Daoy (cell line): ENCODE measurements around the gene RTL1. TPM values are rescaled to one million over a fixed set of nuclear protein-coding genes. Genes with fewer than 3 reads are reported as not detected.

ENCODE experiments used
- DNase-seq: peaks from one replicate; pipeline ENCODE4 v3.0.0-alpha.2; 2015; ENCODE audit warnings: low read depth
- total RNA-seq: library from RNA; depleted of rRNA; stranded (reverse); fragments of >200 nt; shearing (Covaris generic); gene quantifications from 2 replicates; pipeline ENCODE4 v1.2.3, GENCODE V29; 2014

RTL1 gene
- total RNA-seq, 1 experiment from 2014 or later = not detected

GRCh38 chr14:100882026-100882967, 21.2 kb downstream of the RTL1 start:
- DNase-seq = no peak

- DNase-seq = no peak
These were observed 22.1 kb downstream of the RTL1 start for GRCh38 chr14:100881211-100882025.

GRCh38 chr14:100880271-100881101, 23.0 kb downstream of the RTL1 start:
- no peak for DNase-seq

GRCh38 chr14:100879782-100880181, 23.7 kb downstream of the RTL1 start:
- no peak for DNase-seq

- DNase-seq = no peak
These were observed 24.3 kb downstream of the RTL1 start for GRCh38 chr14:100879194-100879593.

GRCh38 chr14:100878271-100879146, 25.0 kb downstream of the RTL1 start:
- no peak for DNase-seq

- DNase-seq = no peak
These were observed 27.5 kb downstream of the RTL1 start for GRCh38 chr14:100875861-100876590.

- DNase-seq = no peak
These were observed 28.4 kb downstream of the RTL1 start for GRCh38 chr14:100875126-100875525.

- no peak for DNase-seq
These were observed 29.0 kb downstream of the RTL1 start for GRCh38 chr14:100874411-100875091.

GRCh38 chr14:100874051-100874410, 29.5 kb downstream of the RTL1 start:
- DNase-seq = no peak

- no peak for DNase-seq
These were observed 30.4 kb downstream of the RTL1 start for GRCh38 chr14:100873096-100873482.

GRCh38 chr14:100872259-100873095, 31.0 kb downstream of the RTL1 start:
- no peak for DNase-seq

- DNase-seq = peak; percentile 63
These were observed 32.0 kb downstream of the RTL1 start for GRCh38 chr14:100871234-100872186.

GRCh38 chr14:100868621-100869370, 34.7 kb downstream of the RTL1 start:
- DNase-seq = no peak

- no peak for DNase-seq
These were observed 35.7 kb downstream of the RTL1 start for GRCh38 chr14:100867631-100868315.
